IPS DF 6.9 (cell line): Measurements from ENCODE around the gene SLC25A53.

Source experiments
- DNase-seq: peaks from one replicate; pipeline ENCODE4 v3.0.0-alpha.2; 2013; ENCODE audit warnings: low read depth, low spot score
- H3K27ac ChIP-seq: one replicate; pipeline ENCODE4 v1.5.1; 2013; ENCODE audit warnings: low read length, control low read depth
- H3K27me3 ChIP-seq: 2 replicates; pipeline ENCODE4 v1.6.1; 2013; ENCODE audit warnings: mild to moderate bottlenecking, low read length; ENCODE audit not compliant: control insufficient read depth, insufficient read depth
- H3K36me3 ChIP-seq: 2 replicates; pipeline ENCODE4 v1.6.1; 2013; ENCODE audit warnings: low read length; ENCODE audit not compliant: control insufficient read depth, insufficient read depth
- H3K4me1 ChIP-seq: 2 replicates; pipeline ENCODE4 v1.6.1; 2013; ENCODE audit warnings: low read length; ENCODE audit not compliant: control insufficient read depth, insufficient read depth
- H3K4me3 ChIP-seq: 2 replicates; pipeline ENCODE4 v1.5.1; 2013; ENCODE audit warnings: mild to moderate bottlenecking, low read length
- H3K9me3 ChIP-seq: 2 replicates; pipeline ENCODE4 v1.6.1; 2013; ENCODE audit warnings: low read length, inconsistent platforms; ENCODE audit not compliant: control insufficient read depth, insufficient read depth
- WGBS: extraction: QIAGEN DNeasy Blood & Tissue Kit; methylation state at CpG from one replicate; pipeline ENCODE4 v1.1.7; 2013; ENCODE audit warnings: mixed read lengths, missing lambda C conversion rate; ENCODE audit not compliant: insufficient read length, insufficient coverage; 5-methylcytosine and 5-hydroxymethylcytosine counted together

Gene SLC25A53

DNA sequence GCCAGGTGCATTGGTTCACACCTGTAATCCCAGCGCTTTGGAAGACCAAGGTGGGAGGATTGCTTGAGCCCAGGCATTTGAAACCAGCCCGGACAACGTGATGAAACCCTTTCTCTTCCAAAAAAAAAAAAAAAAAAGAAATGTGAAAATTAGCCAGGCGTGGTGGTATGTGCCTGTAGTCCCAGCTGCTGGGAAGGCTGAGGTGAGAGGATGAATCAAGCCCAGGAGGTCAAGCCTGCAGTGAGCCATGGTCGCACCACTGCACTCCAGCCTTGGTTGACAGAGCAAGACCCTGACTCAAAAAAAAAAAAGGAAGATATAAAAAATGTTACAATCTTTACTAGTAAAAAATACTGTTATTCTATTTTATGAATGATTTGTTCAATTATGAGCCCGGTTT is 15.3 kb upstream of the SLC25A53 start:
- H3K27me3 ChIP-seq, result no peaks in the 10 kb centered on the region
- no peaks in the 10 kb centered on the region for H3K4me1 ChIP-seq
- DNase-seq, result no peak
- H3K9me3 ChIP-seq, result no peaks in the 10 kb centered on the region
- no peak overlapping the region for H3K4me3 ChIP-seq
- H3K27ac ChIP-seq, result no peak overlapping the region
- WGBS, result no CpG with 5 or more reads among the region's 6 CpGs
- H3K36me3 ChIP-seq, result no peaks in the 10 kb centered on the region

DNA sequence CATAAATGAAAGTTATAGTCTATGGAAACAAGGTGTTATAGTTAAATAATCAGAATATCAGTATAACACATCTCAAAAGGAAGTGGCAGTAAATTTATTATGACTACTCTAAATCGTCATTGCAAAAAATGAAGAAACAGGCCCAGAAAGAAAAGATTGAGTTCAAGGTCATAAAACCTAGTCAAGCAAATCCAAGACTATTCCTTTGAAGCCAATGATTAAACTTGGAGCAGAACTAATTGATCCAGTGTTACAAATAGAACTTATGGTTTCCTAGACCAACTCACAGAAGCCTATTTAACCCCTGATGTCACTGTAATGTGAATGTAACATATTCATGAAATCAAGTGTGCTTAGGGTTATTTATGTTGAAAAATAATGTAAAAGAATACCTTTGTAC is 11.3 kb upstream of the SLC25A53 start:
- Histone ChIP-seq H3K4me1 (no peaks in the 10 kb centered on the region), H3K9me3 (no peaks in the 10 kb centered on the region), H3K27ac (no peak overlapping the region), H3K36me3 (no peaks in the 10 kb centered on the region), H3K4me3 (no peak overlapping the region), H3K27me3 (no peaks in the 10 kb centered on the region)
- no peak for DNase-seq
- no CpG with 5 or more reads among the region's 1 CpG for WGBS

DNA sequence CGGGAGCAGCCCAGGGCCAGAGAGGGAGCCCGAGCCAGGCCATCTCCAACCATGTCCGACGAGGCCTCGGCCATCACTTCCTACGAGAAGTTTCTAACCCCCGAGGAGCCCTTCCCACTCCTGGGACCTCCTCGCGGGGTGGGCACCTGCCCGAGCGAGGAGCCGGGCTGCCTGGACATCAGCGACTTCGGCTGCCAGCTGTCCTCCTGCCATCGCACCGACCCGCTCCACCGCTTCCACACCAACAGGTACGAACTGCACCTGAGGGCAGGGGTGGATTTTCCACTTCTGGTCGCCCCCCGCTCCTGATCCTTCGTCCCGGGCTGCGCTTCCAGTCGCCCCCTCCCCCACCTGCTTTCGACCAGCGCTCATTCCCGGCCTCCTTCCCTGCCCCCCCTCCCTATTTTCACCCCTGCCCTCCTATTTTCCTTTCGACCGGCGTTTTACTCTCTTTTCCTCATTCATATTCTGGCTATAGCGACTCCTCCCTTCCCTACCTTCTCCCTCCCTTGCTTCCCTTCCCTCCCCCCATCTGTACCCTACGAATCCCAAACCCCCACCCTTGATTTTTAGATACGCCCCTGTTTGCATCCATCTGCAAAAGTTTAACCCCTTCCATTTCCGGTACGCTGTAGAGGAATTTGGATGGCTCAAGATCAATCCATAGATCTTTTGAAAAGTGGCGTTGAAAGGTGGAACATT is 10.1 kb upstream of the SLC25A53 start:
- no peaks in the 10 kb centered on the region for H3K9me3 ChIP-seq
- no CpG with 5 or more reads among the region's 37 CpGs for WGBS
- DNase-seq, result no peak
- no peaks in the 10 kb centered on the region for H3K4me1 ChIP-seq
- no peak overlapping the region for H3K27ac ChIP-seq
- no peaks in the 10 kb centered on the region for H3K36me3 ChIP-seq
- no peaks in the 10 kb centered on the region for H3K27me3 ChIP-seq
- peak overlapping the region; percentile 85 for H3K4me3 ChIP-seq

DNA sequence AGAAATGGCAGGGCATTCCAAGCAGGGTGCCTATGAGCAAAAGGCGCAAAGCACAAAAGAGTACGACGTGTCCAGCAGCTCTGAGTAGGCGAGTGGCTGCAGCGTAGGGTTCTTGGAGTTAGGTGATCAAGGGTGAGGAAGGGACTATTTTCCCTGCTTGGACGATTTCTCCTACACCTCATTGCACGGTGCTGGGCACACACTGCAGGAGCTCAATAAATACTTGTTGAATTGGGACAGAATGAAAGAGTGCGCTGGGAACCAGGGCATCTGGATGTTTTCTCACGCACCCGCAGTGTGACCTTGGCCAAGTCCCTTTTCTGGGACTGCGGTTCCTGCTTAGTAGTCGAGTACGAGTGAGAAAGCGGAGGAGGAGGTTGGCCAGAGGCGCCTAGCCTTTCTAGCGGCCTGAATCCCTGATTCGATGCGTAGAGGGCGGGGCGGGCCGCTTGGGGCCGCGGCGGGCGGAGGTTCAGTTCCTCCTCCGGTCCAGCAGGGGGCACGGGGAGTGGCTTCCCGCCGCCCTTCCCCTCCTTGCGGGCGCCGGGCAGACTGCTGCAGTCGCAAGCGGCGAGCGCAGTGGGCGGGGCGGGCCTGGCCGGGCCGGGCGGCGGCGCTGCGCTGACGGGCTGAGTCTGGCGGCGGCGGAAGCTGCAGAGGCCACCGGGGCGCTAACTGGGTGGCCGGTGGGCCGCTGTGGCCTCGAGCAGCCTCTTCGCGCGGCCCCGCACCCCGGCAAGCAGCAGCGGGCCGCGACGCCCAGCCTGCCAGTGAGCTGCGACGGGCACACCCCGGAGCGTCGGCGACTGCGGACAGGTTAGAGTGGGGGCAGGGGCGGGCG is 9.3 kb upstream of the SLC25A53 start, which contains the start of gene FAM199X:
FAM199X (plus strand) TSS at position 560 of the 841 bp plus-strand sequence. CDS start 333 bp downstream, outside the sequence.
- Histone ChIP-seq H3K36me3 (no peaks in the 10 kb centered on the region), H3K27ac (no peak within 1 kb of the TSS), H3K4me3 (peak within 1 kb of the TSS; percentile 85), H3K9me3 (no peaks in the 10 kb centered on the region), H3K4me1 (no peaks in the 10 kb centered on the region), H3K27me3 (no peaks in the 10 kb centered on the region)
- DNase-seq, result peak; percentile 43
- no CpG with 5 or more reads among the region's 71 CpGs for WGBS

DNA sequence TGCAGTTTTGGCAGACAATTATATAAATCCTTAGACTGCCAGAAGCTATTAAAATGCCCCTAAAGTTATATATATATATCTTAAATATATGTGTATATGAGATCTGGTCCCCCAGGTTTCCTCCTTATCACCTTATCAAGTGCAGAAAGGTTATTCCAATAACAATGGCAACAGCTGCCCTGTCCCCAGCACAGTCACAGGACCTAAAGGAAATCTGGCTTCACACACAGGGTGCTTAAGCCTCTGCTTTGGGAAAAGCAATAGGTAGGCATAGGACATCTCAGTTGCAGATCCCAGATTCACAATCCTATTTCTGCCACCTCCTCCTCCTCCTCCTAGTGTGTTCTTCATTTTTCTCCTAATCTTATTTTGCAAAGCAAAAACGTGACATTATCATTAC is 5.8 kb downstream of the SLC25A53 start:
- no peaks in the 10 kb centered on the region for H3K4me1 ChIP-seq
- no peak overlapping the region for H3K27ac ChIP-seq
- WGBS, result no CpG with 5 or more reads among the region's 1 CpG
- no peaks in the 10 kb centered on the region for H3K36me3 ChIP-seq
- H3K9me3 ChIP-seq, result no peaks in the 10 kb centered on the region
- no peaks in the 10 kb centered on the region for H3K27me3 ChIP-seq
- no peak overlapping the region for H3K4me3 ChIP-seq
- DNase-seq, result no peak

DNA sequence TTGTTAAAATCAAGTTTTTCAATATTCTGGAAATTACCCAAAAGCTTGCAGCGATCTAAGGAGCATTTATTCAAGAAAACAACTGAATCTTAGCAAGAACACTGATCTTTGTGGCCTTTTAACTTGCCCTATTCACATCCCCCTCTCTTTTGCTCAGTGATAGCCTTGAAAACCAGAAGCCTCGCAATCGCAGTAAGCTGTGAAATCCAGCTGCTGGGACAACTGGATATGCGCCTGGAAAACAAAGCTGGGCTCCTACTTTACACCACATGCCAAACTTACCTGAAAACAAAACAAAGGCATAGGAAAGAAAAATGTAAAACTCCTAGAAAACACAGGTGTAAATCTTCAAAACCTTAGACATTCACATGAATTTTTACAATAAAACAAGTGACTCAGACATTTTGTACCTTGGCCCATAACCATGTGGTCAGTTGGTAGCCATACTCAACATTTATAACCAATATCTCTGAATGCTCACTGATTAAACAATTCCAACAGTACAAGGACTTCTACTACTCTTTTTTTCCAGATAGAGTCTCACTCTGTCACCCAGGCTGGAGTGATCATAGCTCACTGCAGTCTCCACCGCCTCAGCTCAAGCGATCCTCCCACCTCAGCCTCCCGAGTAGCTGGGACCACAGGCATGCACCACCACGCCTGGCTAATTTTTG is 15.6 kb downstream of the SLC25A53 start:
- no peak overlapping the region for H3K27ac ChIP-seq
- H3K9me3 ChIP-seq, result no peaks in the 10 kb centered on the region
- H3K4me1 ChIP-seq, result no peaks in the 10 kb centered on the region
- no peaks in the 10 kb centered on the region for H3K27me3 ChIP-seq
- no peak for DNase-seq
- no CpG with 5 or more reads among the region's 8 CpGs for WGBS
- no peak overlapping the region for H3K4me3 ChIP-seq
- no peaks in the 10 kb centered on the region for H3K36me3 ChIP-seq

DNA sequence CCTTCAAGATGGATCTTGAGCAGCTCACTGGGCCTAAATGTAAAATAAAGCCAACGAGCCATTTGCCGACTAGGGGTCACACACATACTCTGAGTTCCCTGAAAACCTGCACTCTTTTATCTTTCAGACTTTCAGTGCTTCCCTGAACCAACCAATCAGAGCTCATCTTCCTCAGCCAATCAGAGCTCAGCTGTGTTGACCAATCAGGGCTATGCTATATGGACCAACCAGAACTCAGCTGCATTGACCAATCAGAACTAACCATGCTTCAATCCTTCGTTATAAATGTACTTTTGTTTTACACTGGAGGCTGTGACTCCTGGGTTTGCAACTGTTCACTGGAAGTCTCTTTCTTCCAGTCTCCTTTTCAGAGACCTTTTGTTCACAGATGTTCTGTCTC is 19.3 kb downstream of the SLC25A53 start:
- H3K27ac ChIP-seq, result no peak overlapping the region
- no peak overlapping the region for H3K4me3 ChIP-seq
- no peaks in the 10 kb centered on the region for H3K27me3 ChIP-seq
- H3K4me1 ChIP-seq, result no peaks in the 10 kb centered on the region
- no CpG with 5 or more reads among the region's 3 CpGs for WGBS
- no peaks in the 10 kb centered on the region for H3K36me3 ChIP-seq
- no peak for DNase-seq
- no peaks in the 10 kb centered on the region for H3K9me3 ChIP-seq

DNA sequence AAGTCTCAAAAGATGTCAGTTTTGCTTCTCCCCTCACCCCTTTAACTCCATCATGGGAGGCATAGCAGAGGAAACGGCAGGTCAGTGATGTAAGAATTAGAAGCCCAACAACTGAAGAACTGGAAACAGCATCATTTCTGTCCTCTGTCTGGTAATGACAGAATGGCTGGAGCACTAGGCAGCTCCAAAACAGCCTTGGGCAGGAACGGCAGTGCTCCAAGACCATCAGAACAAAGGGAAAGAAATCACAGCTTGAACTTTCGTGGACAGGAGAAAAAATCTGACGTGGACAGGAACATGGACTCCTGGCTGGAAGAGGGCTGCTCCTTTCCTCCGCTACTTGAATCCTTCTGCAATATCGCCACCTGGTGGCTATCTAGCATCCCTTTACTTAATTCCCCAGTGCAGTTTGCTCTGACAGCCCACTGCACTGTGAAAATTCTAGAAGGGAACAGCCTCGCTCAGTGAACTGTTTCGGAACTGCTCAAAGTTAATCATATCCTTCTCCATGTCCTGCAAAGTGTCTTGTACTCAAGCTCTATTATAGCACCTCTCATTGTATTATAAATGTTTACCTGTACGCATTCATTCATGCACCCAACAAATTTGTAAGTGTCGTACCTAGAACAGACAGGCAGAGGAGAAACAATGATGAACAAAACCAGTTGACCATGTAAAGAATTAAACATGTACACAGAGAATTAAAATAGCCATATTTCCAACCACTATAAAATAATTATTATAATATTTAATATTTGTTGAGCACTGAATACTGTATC is 20.4 kb downstream of the SLC25A53 start:
- Histone ChIP-seq H3K27ac (no peak overlapping the region), H3K9me3 (no peaks in the 10 kb centered on the region), H3K27me3 (no peaks in the 10 kb centered on the region), H3K4me1 (no peaks in the 10 kb centered on the region), H3K4me3 (no peak overlapping the region), H3K36me3 (no peaks in the 10 kb centered on the region)
- no peak for DNase-seq
- WGBS, result no CpG with 5 or more reads among the region's 10 CpGs

DNA sequence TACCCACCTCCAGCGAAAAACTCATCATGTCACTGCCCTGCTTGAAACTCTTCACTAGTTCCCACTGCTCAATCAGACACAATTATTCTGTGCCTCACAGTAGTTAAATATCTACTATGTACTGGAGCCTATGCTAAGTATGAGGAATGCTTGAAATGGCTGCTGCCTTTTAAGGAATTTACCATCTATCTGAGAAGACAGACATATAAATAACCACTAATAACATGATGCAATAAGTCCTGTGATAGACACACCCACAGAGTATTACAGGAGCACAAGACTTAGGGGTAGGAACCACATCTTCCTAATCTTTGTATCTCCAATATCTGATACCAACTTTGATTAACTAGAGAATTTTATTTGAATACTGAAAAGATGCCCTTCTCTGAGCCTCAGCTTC is 21.1 kb downstream of the SLC25A53 start:
- Histone ChIP-seq H3K9me3 (no peaks in the 10 kb centered on the region), H3K36me3 (no peaks in the 10 kb centered on the region), H3K27ac (no peak overlapping the region), H3K27me3 (no peaks in the 10 kb centered on the region), H3K4me1 (no peaks in the 10 kb centered on the region), H3K4me3 (no peak overlapping the region)
- no CpG with 5 or more reads among the region's 1 CpG for WGBS
- no peak for DNase-seq
